Sigmoid colon (tissue), 7 donors: ENCODE measurements around the gene COL12A1. TPM values are rescaled to one million over a fixed set of nuclear protein-coding genes. Genes with fewer than 3 reads are reported as not detected.

ENCODE experiments used
- polyA plus RNA-seq, 3 donors: library from polyadenylated mRNA; stranded (reverse); fragments of 200-250 nt; gene quantifications; one replicate each; pipeline ENCODE4 v1.2.3, GENCODE V29; 2013
- total RNA-seq, 4 donors: library from RNA; depleted of rRNA; stranded (reverse); fragments of >200 nt; gene quantifications; one replicate each; pipeline ENCODE4 v1.1.0, GENCODE V29; 2016
- donor health status: healthy with polysubstance abuse.
- donor health status: Bipolar disorder and iron deficiency.
- donor health status: healthy.

Gene COL12A1
- total and polyA plus RNA-seq, 7 donors: 2.1 to 328 (median 129) TPM

Other genes with a start within 250 kb of the COL12A1 start
- 1,000 to 10,000 TPM in 1 of 4 donors, 100 to 1,000 TPM in 3; 419 to 3,086 (median 644) TPM for gene COX7A2, start 37.7 kb upstream of the COL12A1 start, total RNA-seq
- gene COX7A2, start 37.7 kb upstream of the COL12A1 start, polyA plus RNA-seq: 1,000 to 10,000 TPM in 2 of 3 donors, 100 to 1,000 TPM in 1; 948 to 2,470 (median 1,191) TPM
- 10 to 100 TPM; 69.5 to 95.6 (median 92.6) TPM for gene TMEM30A, start 78.7 kb upstream of the COL12A1 start, total RNA-seq
- 10 to 100 TPM; 10.8 to 45.4 (median 16.6) TPM for gene TMEM30A, start 78.7 kb upstream of the COL12A1 start, polyA plus RNA-seq